Testis (tissue), 2 donors: ENCODE results near the gene CC2D1A.

Experiments used
- CTCF ChIP-seq, 3 experiments: fragments of 450-650 bp in 2 of 3; fragments of 200-600 bp in 1 of 3; sonication (generic) in 1 of 3; IDR thresholded peaks; one replicate each; pipeline ENCODE4 v1.5.1; 2016 to 2019; ENCODE audit warnings: antibody characterized with exemption in 3 of 3, mild to moderate bottlenecking in 2 of 3, moderate library complexity in 1 of 3
- POLR2A ChIP-seq: fragments of 450-650 bp; IDR thresholded peaks from one replicate; pipeline ENCODE4 v1.6.1; 2017; ENCODE audit warnings: antibody characterized with exemption, mild to moderate bottlenecking, moderate library complexity

- TF ChIP-seq CTCF (IDR thresholded peaks at IDR 0.05) (no peak), POLR2A (no peak)
Observed at GRCh38 chr19:13942023-13942684, 36.2 kb downstream of the CC2D1A start.
